ENCODE results near the gene IL1R1. TPM values are rescaled to one million over a fixed set of nuclear protein-coding genes. Genes with fewer than 3 reads are reported as not detected.

Gene IL1R1
- total and polyA plus RNA-seq, 2 of the 4 experiments (the other 2 are of a cell fraction) = 6.5 to 13.8 TPM

DNA sequence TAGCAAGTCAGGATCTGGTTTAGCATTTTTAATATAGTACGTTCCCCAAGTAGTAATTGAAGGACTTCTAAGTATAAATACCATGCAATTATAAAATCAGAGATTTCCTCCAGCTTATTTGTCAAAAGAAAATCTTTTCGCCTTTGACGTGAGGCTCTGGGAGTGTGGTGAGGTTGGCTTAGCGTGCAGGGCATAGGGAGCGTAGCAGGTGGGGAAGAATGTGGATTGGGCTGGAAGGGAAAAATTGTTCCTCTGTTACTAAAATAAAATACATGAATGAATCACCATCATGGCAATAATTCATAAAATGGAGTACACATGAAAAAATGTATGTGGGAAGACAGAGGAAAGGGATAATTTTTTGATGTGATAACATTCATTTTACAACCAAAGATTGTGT lies 38.8 kb downstream of the IL1R1 start:
- intact Hi-C loops (cut with micrococcal nuclease) = no loop called here
- H3K14ac ChIP-seq (replicated peaks; ENCODE audit: low read depth, low read length) = no peak overlapping the region
- H3K4me2 ChIP-seq (ENCODE audit: low read depth, low read length) = no peak overlapping the region
- in situ Hi-C loops (cut with MboI; ENCODE audit: low sequenced_read_pairs) = no loop called here
- ATAC-seq (ENCODE audit: low read depth) (no peak), DNase-seq (no peak)
- POLR2A ChIA-PET (ENCODE audit: unreplicated experiment) = no interaction called here
- H3K27ac ChIP-seq (ENCODE audit: insufficient read depth, low read length) = no peak overlapping the region
- H3K56ac ChIP-seq (ENCODE audit: extremely low read depth, insufficient read depth, low read length) = no peak overlapping the region
- H3K18ac ChIP-seq (ENCODE audit: low read depth, low read length) = no peak overlapping the region
- no peak overlapping the region for H2AK5ac ChIP-seq (ENCODE audit: low read depth, low read length)
- no peak overlapping the region for H2BK15ac ChIP-seq (ENCODE audit: low read depth, low read length)
- no peak overlapping the region for H2BK5ac ChIP-seq (ENCODE audit: low read depth, low read length, poor library complexity, severe bottlenecking)
- no peak overlapping the region for H3K9ac ChIP-seq (ENCODE audit: low read depth, low read length)
- no peaks in the 10 kb centered on the region for H3K27me3 ChIP-seq (ENCODE audit: control insufficient read depth, insufficient read depth, low read length)
- H4K91ac ChIP-seq (ENCODE audit: insufficient read depth, low read depth, low read length) = no peak overlapping the region
- dilution Hi-C loops (cut with HindIII; ENCODE audit: low sequenced_read_pairs, unreplicated experiment) = no loop called here
- no peak overlapping the region for H3K4ac ChIP-seq (ENCODE audit: low read depth, low read length)
- no peak overlapping the region for H3K4me3 ChIP-seq (ENCODE audit: insufficient read depth, low read depth, low read length)
- no CpG with 5 or more reads among the region's 5 CpGs for WGBS, 2 experiments (ENCODE audit: extremely low coverage in 2 of 2, insufficient read length in 1 of 2)
- no peaks in the 10 kb centered on the region for H3K9me3 ChIP-seq (ENCODE audit: control insufficient read depth, insufficient read depth, low read length)
- CTCF ChIA-PET = no interaction called here
- H3K9me1 ChIP-seq (ENCODE audit: insufficient read depth, low read length) = no peaks in the 10 kb centered on the region
- TF ChIP-seq BHLHE40 (IDR thresholded peaks at IDR 0.05; ENCODE audit: low read depth, low read length) = no peak
- no peak for TF ChIP-seq FOS (IDR thresholded peaks at IDR 0.05; ENCODE audit: low read depth, low read length)
- TF ChIP-seq MXI1 (IDR thresholded peaks at IDR 0.05; ENCODE audit: borderline replicate concordance, low read depth, low read length) = no peak
- TF ChIP-seq RFX5 (IDR thresholded peaks at IDR 0.05; ENCODE audit: low read depth, low read length) = no peak
- no peak for TF ChIP-seq CHD1 (IDR thresholded peaks at IDR 0.05; ENCODE audit: low read depth, low read length)
- no peak for TF ChIP-seq MAFK (IDR thresholded peaks at IDR 0.05; ENCODE audit: low read depth, low read length)
- TF ChIP-seq, protein P1, sequence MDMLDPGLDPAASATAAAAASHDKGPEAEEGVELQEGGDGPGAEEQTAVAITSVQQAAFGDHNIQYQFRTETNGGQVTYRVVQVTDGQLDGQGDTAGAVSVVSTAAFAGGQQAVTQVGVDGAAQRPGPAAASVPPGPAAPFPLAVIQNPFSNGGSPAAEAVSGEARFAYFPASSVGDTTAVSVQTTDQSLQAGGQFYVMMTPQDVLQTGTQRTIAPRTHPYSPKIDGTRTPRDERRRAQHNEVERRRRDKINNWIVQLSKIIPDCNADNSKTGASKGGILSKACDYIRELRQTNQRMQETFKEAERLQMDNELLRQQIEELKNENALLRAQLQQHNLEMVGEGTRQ (IDR thresholded peaks at IDR 0.05; ENCODE audit: low read depth, low read length) = no peak
- TF ChIP-seq, protein P2, sequence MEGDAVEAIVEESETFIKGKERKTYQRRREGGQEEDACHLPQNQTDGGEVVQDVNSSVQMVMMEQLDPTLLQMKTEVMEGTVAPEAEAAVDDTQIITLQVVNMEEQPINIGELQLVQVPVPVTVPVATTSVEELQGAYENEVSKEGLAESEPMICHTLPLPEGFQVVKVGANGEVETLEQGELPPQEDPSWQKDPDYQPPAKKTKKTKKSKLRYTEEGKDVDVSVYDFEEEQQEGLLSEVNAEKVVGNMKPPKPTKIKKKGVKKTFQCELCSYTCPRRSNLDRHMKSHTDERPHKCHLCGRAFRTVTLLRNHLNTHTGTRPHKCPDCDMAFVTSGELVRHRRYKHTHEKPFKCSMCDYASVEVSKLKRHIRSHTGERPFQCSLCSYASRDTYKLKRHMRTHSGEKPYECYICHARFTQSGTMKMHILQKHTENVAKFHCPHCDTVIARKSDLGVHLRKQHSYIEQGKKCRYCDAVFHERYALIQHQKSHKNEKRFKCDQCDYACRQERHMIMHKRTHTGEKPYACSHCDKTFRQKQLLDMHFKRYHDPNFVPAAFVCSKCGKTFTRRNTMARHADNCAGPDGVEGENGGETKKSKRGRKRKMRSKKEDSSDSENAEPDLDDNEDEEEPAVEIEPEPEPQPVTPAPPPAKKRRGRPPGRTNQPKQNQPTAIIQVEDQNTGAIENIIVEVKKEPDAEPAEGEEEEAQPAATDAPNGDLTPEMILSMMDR (conservative IDR thresholded peaks at IDR 0.05; ENCODE audit: low read depth, low read length) = no peak
- no peak for TF ChIP-seq RCOR1 (IDR thresholded peaks at IDR 0.05; ENCODE audit: insufficient replicate concordance, low read length)
- TF ChIP-seq, protein P3, sequence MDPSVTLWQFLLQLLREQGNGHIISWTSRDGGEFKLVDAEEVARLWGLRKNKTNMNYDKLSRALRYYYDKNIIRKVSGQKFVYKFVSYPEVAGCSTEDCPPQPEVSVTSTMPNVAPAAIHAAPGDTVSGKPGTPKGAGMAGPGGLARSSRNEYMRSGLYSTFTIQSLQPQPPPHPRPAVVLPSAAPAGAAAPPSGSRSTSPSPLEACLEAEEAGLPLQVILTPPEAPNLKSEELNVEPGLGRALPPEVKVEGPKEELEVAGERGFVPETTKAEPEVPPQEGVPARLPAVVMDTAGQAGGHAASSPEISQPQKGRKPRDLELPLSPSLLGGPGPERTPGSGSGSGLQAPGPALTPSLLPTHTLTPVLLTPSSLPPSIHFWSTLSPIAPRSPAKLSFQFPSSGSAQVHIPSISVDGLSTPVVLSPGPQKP (IDR thresholded peaks at IDR 0.05; ENCODE audit: borderline replicate concordance, low read depth, low read length) = no peak
- no peak for TF ChIP-seq NFE2L2 (IDR thresholded peaks at IDR 0.05; ENCODE audit: low read depth, low read length)
- TF ChIP-seq MAZ (IDR thresholded peaks at IDR 0.05; ENCODE audit: borderline replicate concordance, low read depth, low read length) = no peak
- no peak for TF ChIP-seq SMC3 (IDR thresholded peaks at IDR 0.05; ENCODE audit: low read depth, low read length)
- TF ChIP-seq POLR2A (IDR thresholded peaks at IDR 0.05; ENCODE audit: low read depth, low read length) = no peak
- no peak for TF ChIP-seq RAD21 (IDR thresholded peaks at IDR 0.05; ENCODE audit: low read length)
- TF ChIP-seq CEBPB (IDR thresholded peaks at IDR 0.05; ENCODE audit: low read depth, low read length) = no peak
- H2BK20ac ChIP-seq (ENCODE audit: low read depth, low read length) = no peak overlapping the region
- no peak overlapping the region for H2AK9ac ChIP-seq (replicated peaks; ENCODE audit: low read depth, low read length, poor library complexity)
- H4K8ac ChIP-seq (ENCODE audit: low read depth in 2 of 2, low read length in 2 of 2) = no peak overlapping the region
- H3K36me3 ChIP-seq (ENCODE audit: control insufficient read depth, insufficient read depth, low read length) = peaks cover 24% of the 10 kb centered on the region
- H3K4me1 ChIP-seq (ENCODE audit: control insufficient read depth, insufficient read depth, low read length) = no peaks in the 10 kb centered on the region
- no peak overlapping the region for H3K23ac ChIP-seq (ENCODE audit: low read depth, low read length)
- no peaks in the 10 kb centered on the region for H3K79me1 ChIP-seq (ENCODE audit: low read depth in 1 of 2, low read length in 2 of 2)
- no TSS peak for BruUV-seq (replicated peaks)
- no peak overlapping the region for H2BK120ac ChIP-seq (ENCODE audit: low read depth, low read length)
- H2AFZ ChIP-seq (replicated peaks; ENCODE audit: low read length, poor library complexity) = no peak overlapping the region
- H4K20me1 ChIP-seq (ENCODE audit: insufficient read depth, low read length) = no peaks in the 10 kb centered on the region
- no peak overlapping the region for H4K5ac ChIP-seq (ENCODE audit: low read depth, low read length)

Data from IMR-90 (cell line).